Stimulated activated CD8-positive, alpha-beta memory T cell treated with anti-CD3 and anti-CD28 coated beads, Interleukin-15, amount 100 ng/mL, for 4 hours (primary cell): Measurements from ENCODE around the gene ST3GAL3.

Source experiments
- DNase-seq, 2 donors: peaks; one replicate each; pipeline ENCODE4 v3.0.0-alpha.2; 2020; ENCODE audit warnings: low read depth in 2 of 2

The ST3GAL3 gene

DNA sequence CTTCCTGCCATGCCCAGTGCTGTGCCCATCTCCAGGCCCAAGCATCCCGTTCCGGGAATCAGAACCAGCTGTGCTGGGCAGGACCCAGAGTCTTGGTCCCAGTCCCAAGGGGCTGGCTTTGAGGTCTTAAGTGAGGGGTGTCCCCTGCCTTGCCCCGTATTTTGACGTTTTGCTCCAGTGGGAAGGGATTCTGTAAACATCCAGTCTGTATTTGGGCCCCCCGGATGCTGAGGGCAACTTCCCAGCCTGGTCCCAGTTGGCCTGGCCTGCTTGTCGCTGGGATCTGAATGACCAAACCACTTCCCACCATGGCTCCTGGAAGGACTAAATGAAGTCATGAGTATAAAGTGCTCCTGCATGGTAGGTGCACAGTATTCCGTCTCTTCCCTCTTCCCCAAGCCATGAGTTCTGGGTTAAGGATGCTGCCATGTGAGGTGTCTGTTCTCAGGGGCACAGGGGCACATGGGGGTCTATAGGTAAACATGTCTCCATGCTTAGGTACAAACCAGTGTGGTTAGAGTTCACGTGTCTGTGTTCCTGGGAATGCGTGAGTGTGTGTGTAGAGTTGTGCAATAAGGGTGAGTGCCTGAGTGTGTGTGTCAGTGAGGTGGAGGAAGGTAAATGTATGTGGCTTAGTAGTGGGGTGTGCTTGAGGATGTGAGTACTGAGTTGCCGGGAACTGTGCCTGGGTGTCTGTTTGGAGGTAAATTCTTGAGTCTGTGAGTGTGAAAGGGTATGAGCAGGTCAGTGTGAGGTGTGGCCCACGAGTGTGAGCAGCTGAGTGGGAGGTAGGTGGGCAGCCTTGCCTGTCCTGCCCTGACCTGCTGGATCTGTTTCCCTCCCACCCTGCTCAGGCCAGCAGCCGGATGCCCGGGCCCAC is 273.2 kb downstream of the ST3GAL3 start:
- no peak for DNase-seq
